Measurements from ENCODE around the gene MAD1L1.

The MAD1L1 gene

GRCh38 chr7:1794888-1795542 lies 437.7 kb downstream of the MAD1L1 start:
- DNase-seq: no peak

GRCh38 chr7:1787681-1788235 lies 445.0 kb downstream of the MAD1L1 start:
- DNase-seq: no peak

GRCh38 chr7:1787241-1787640 lies 445.5 kb downstream of the MAD1L1 start:
- no peak for DNase-seq

GRCh38 chr7:1785839-1786238 lies 446.9 kb downstream of the MAD1L1 start:
- no peak for DNase-seq

GRCh38 chr7:1781369-1781768 lies 451.4 kb downstream of the MAD1L1 start:
- DNase-seq: no peak

- DNase-seq: no peak
Measured at GRCh38 chr7:1779445-1779844, 453.3 kb downstream of the MAD1L1 start.

GRCh38 chr7:1777122-1777521 lies 455.6 kb downstream of the MAD1L1 start:
- no peak for DNase-seq

GRCh38 chr7:1775389-1775788 lies 457.4 kb downstream of the MAD1L1 start:
- DNase-seq: no peak

GRCh38 chr7:1770331-1770730 lies 462.4 kb downstream of the MAD1L1 start:
- no peak for DNase-seq

GRCh38 chr7:1769286-1770200 lies 463.2 kb downstream of the MAD1L1 start:
- DNase-seq: no peak

- no peak for DNase-seq
Measured at GRCh38 chr7:1768832-1769231, 463.9 kb downstream of the MAD1L1 start.

- DNase-seq: no peak
Measured at GRCh38 chr7:1767524-1767923, 465.2 kb downstream of the MAD1L1 start.
